CD4-positive, alpha-beta T cell treated with Interleukin-17A for 4 hours (primary cell): ENCODE data around the gene RABGGTB.
"Not testable (repeated sequence)": the region's sequence is repeated elsewhere in the genome, so short reads cannot be mapped to it uniquely, and the experiment has no call there.

Experiments
- DNase-seq: peaks from one replicate; pipeline ENCODE4 v3.0.0-alpha.2; 2020; ENCODE audit warnings: mixed read lengths

RABGGTB gene

GRCh38 chr1:75785983-75786853 is at the start of gene RABGGTB:
Gene RABGGTB (plus strand): TSS chr1:75786256. CDS start chr1:75786272, 16 bp downstream.
- peak; percentile 93 for DNase-seq

GRCh38 chr1:75742047-75742625 is 43.9 kb upstream of the RABGGTB start:
- no peak for DNase-seq

GRCh38 chr1:75745276-75745675 is 40.8 kb upstream of the RABGGTB start:
- no peak for DNase-seq

- DNase-seq = not testable (repeated sequence)
Measured at GRCh38 chr1:75757210-75757609, 28.8 kb upstream of the RABGGTB start.

GRCh38 chr1:75758543-75758942 is 27.5 kb upstream of the RABGGTB start:
- DNase-seq = not testable (repeated sequence)

GRCh38 chr1:75764057-75764655 is 21.9 kb upstream of the RABGGTB start:
- DNase-seq = no peak

GRCh38 chr1:75765697-75766355 is 20.2 kb upstream of the RABGGTB start:
- no peak for DNase-seq

- no peak for DNase-seq
Measured at GRCh38 chr1:75768016-75768415, 18.0 kb upstream of the RABGGTB start.

GRCh38 chr1:75770761-75771160 is 15.3 kb upstream of the RABGGTB start:
- DNase-seq = no peak

- DNase-seq = no peak
Measured at GRCh38 chr1:75771978-75772377, 14.1 kb upstream of the RABGGTB start.

- DNase-seq = not testable (repeated sequence)
Measured at GRCh38 chr1:75777812-75778211, 8.2 kb upstream of the RABGGTB start.

- not testable (repeated sequence) for DNase-seq
Measured at GRCh38 chr1:75778694-75779093, 7.4 kb upstream of the RABGGTB start.

GRCh38 chr1:75780183-75780582 is 5.9 kb upstream of the RABGGTB start:
- DNase-seq = not testable (repeated sequence)

- not testable (repeated sequence) for DNase-seq
Measured at GRCh38 chr1:75783920-75784319, 2.1 kb upstream of the RABGGTB start.

- no peak for DNase-seq
Measured at GRCh38 chr1:75785320-75785982, 605 bp upstream of the RABGGTB start.

- no peak for DNase-seq
Measured at GRCh38 chr1:75786901-75787493, 941 bp downstream of the RABGGTB start.

GRCh38 chr1:75787524-75787923 is 1.5 kb downstream of the RABGGTB start:
- DNase-seq = no peak

- no peak for DNase-seq
Measured at GRCh38 chr1:75789988-75790387, 3.9 kb downstream of the RABGGTB start.

GRCh38 chr1:75791022-75791421 is 5.0 kb downstream of the RABGGTB start:
- DNase-seq = no peak

- DNase-seq = no peak
Measured at GRCh38 chr1:75792091-75792490, 6.0 kb downstream of the RABGGTB start.

GRCh38 chr1:75794382-75794781 is 8.3 kb downstream of the RABGGTB start:
- no peak for DNase-seq

GRCh38 chr1:75795703-75796193 is 9.7 kb downstream of the RABGGTB start:
- DNase-seq = no peak
